Endometrial microvascular endothelial cells (primary cell): ENCODE measurements around the gene ARL4D. TPM values are rescaled to one million over a fixed set of nuclear protein-coding genes. Genes with fewer than 3 reads are reported as not detected.
"Not testable (repeated sequence)": the region's sequence is repeated elsewhere in the genome, so short reads cannot be mapped to it uniquely, and the experiment has no call there.

Experiments
- in situ Hi-C: cut with HindIII; loops from 2 replicates; pipeline ENCODE4 v1.10.0; 2017; ENCODE audit warnings: low sequenced_read_pairs, low pct_unique_long_range_greater_than_20kb; ENCODE audit errors: inconsistent ontology term
- total RNA-seq: library from RNA; depleted of rRNA; stranded (reverse); fragments of >200 nt; gene quantifications from one replicate; pipeline ENCODE4 v1.2.3, GENCODE V29; 2015; ENCODE audit errors: inconsistent ontology term

Gene ARL4D, protein sequence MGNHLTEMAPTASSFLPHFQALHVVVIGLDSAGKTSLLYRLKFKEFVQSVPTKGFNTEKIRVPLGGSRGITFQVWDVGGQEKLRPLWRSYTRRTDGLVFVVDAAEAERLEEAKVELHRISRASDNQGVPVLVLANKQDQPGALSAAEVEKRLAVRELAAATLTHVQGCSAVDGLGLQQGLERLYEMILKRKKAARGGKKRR
- 1.4 TPM for total RNA-seq

DNA sequence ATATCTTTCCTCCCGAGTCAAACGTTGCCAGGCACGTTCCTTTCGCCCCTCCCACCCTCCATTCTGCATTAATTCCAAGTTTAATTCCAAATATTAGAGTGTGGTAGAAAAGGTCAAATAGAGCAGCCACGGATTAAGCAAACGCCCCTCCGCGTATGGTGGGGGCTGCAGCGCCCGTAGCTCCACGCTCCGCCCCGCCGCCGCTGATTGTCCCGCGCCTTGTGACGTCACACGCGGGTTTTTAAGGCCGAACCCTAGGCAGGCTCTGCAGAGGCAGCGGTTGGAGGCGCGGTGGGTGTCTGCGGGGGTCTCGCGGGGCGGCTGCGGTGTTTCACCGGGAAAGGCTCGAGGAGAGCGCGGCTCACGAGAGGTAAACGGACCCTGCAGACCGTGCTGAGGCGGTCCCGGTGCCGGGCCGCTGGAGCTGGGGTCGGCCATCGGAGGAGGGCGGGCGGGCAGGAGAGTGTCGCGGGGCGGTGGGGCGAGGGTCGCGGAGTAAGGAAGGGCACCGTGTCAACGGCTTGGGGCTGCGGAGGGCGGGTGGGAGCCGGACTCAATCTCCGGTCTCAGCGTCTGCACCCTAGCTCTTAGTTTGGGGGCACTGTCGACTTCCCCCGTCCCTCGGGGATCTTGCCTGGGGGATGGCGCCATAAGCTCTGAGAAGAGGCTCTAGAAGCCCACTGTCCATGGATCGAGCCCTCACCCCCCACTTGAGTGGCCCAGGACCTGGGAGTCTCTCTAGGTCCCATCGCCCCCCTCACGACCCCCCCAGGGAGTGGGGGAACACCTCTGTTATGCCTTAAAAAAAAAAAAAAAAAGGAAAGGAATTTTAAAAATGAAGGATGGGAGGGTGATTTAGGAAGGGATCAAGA, at the start of gene ARL4D:
Gene ARL4D (plus strand): TSS at position 270 of the 872 bp plus-strand sequence. CDS start 740 bp downstream, outside the sequence.
- in situ Hi-C loops, result no loop called here

DNA sequence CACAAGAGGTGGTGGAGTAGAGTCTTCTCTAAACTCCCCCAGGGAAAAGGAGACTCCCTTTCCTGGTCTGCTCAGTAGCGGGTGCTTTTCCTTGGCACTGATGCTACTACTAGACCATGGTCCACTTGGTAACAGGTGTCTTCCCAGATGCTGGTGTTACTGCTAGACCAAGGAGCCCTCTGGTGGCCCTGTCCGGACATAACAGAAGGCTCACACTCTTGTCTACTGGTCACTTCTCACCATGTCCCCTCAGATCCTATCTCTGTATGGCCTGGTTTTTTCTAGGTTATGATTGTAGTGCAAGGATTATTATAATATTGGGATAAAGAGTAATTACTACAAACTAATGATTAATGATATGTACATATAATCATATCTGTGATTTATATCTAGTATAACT, 49.7 kb upstream of the ARL4D start:
- in situ Hi-C loops, result no loop called here

DNA sequence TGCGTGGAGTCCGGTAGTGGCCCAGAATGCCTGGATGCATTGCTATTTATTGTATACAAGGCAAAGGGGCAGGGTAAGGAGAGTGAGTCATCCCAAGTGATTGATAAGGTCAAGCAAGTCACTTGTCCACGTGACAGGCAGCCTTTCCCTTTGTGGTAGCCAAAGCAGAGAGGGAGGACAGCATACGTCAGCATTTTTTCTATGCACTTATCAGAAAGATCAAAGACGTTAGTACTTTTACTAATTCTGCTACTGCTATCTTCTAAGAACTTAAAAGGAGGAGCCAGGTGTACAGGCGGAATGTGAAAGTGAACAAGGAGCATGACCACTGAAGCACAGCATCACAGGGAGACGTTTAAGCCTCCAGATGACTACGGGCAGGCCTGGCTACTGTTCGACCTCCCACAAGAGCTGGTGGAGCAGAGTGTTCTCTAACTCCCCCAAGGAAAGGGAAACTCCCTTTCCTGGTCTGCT, 47.9 kb upstream of the ARL4D start:
- in situ Hi-C loops, result no loop called here

GRCh38 chr17:43351691-43352090, 47.1 kb upstream of the ARL4D start:
- in situ Hi-C loops, result no loop called here

DNA sequence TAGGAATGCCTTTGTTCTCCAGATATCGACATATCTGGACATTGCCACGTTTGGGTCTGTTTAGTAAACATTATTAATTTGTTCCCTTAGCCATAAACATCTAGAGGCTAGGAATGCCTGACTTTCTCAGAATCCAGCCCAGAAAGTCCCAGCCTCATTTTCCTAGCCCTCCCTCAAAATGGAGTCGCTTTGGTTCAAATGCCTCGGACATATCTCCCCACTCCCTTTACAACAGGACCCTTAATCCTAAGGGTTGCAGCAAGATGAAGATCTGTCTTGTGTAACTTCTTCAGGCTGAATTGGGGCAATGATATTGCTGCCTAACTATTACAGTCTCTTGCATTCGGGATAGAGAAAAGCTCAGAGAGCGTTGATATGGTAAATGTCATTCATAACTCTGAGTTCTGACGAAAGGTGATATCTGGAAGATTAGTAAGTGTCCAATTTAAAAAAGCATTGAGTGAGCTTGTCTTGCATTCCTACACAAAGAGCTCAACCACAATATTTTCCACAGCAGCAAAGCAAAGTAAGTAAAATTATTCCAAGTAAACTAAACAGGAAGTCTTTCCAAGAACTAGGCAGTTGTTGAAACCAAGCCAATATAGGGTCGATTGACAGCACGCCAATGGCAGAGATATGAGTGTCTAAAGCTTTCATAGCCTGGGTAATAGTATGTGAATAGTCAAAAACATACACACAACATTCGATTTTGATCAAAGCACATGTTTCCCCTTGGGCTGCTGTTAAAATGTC, 46.0 kb upstream of the ARL4D start:
- in situ Hi-C loops, result no loop called here

DNA sequence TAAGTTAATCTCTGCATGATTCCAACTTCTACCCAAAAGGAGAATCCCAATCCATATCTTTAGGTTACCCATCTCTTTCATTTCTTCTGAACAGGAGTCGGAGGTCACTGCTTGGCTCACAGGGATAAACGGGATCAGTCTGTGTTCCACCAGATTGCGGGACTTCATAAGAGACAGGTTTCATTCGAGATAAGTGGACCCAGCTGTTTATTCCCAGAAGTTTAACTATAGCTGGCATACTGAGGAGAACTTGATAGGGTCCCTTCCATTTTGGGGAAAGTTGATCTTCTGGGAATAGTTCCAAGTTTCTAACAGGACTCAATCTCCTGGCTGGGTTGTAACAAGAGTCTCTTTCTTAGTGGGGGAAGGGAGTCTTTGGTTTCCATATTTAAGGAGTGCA, 45.4 kb upstream of the ARL4D start:
- in situ Hi-C loops, result no loop called here

DNA sequence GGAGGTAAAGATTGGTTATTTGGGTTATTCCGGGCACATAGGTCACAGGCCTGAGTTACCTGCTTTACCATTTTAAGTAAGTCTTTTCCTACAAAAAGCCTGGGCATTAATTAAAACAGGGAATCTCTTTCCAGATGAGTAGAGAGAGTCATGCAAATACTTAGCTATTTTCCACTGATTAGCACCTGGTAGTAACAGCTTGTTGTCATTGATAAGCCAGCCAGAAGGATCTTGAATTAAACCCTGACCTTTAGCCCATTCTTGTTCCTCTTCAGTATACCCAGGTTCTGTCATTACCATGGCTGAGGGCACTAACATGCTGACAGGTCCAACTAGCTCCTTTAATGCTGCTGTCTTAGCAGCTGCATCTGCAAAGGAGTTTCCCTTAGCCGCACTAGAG, 44.4 kb upstream of the ARL4D start:
- in situ Hi-C loops, result no loop called here

DNA sequence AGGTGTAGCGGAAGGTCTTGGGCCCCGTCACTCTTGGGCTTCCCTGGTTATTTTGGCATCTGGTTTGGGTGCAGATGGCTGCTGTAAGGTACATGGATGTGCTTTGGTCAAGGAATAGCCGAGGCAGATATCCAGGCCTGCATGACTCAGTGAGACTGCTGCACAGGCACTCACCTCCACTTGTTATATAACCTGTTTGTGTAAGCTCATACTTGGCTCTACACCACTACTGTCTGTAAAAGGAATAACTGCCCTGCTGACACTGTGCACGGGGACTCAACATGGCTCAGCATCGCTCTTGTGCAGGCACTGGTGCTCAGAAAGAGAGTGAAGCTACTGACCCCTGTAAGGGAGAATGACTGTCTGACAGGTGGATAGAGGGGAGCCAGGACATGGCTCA, 42.3 kb upstream of the ARL4D start:
- in situ Hi-C loops, result no loop called here

GRCh38 chr17:43356999-43357398, 41.8 kb upstream of the ARL4D start:
- in situ Hi-C loops, result no loop called here

- in situ Hi-C loops, result no loop called here
These were observed 39.2 kb upstream of the ARL4D start for GRCh38 chr17:43359469-43360110.

DNA sequence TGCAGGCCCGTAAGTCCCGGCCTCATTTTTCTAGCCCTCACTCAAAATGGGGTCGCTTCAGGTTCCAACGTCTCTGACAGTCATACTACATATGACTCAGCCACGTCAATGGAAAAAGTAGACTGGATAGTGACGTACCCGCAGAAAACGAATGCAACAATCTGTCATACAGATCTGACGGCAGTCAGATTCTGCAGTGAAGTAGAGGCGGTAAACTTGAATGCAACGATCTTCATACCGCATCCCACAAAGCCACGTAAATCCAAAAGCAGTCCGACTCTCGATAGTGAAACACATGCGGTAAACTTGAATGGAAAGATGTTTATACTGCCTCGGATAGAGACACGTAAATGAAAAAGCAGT, 38.4 kb upstream of the ARL4D start:
- in situ Hi-C loops, result no loop called here

DNA sequence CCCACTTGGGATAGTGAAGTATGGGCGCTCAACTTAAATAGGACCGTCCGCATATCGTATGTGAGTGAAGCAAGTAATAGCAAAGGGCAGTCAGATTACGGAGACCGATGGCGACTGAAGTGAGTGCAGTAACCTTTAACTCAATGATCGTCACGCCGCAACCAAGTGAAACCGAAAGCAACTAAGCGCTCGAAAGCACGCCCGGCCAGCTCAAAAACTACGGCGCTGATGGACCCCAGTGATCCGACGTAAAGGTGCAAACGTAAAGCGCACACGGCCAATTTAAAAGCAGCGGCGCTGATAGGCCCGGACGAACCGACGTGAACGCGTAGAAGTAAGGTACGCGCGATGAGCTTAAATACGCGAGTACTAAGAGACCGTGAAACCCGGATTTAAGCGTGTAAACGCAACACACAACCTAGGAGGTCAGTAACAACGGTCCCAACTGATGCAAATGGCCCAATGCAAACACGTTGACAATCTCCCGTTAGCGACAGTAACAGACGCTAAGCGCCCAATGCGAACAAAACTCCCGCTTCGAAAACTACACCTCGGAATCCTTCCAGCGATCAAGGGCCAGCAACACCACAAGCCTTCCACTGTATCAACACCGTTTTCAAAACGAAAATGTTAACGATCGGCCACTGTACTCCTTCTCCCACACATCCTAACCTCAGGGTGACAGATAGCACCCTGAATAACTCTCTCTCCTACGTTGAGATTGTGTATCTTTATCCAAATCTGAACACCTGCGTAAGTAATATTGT, 37.9 kb upstream of the ARL4D start:
- in situ Hi-C loops, result no loop called here

DNA sequence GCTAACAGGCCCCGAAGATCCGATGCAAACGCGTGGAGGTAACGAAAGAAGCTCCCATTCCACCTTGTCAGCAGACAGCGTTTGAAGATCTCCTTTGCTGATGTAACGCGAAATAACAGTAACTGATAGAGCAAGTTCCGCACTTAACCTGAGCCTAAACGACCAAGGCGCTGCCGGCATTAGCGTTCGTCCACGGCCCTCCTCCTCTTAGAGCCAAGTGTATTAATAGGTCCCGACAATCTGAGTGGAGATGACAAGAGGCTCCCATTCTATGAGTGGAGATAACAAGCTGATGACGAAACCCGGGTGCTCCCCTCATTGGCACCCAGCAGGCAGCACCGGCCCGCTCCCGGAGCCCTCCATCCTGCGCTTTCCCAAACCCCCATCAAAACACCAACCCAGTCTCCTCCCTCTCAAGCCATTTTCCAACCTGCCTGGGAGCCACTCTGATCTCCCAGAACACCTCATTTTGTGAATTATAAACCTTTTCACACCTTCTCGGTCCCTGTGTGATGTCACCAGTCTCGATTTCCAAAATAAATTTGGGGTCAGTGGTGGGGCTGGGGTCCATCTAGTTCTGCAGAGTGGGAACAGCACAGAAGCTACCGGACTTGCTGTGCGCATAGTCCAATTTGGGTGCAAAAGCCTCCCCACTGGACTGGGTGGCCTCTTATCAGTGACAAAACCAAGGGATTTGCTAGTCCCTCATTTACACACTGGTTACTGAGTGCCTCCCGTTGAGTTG, 35.4 kb upstream of the ARL4D start:
- in situ Hi-C loops, result no loop called here

DNA sequence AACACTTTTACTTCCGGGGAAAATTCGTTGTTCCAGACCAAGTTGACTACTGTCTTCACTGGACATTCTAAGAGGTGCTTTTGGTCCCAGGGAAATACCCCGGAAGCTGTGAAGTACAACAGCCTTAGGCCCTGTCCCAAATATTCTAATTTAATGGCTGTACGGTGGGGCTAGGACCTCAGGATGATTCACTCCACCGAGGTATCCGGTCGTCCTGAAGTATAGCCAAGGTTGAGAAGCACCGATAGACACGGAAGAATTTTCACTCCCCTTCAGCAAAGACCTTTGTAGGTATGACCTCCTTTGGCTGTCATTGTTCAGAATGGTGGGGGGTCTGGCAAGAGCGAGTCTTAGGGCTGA, 34.9 kb upstream of the ARL4D start:
- in situ Hi-C loops, result no loop called here

DNA sequence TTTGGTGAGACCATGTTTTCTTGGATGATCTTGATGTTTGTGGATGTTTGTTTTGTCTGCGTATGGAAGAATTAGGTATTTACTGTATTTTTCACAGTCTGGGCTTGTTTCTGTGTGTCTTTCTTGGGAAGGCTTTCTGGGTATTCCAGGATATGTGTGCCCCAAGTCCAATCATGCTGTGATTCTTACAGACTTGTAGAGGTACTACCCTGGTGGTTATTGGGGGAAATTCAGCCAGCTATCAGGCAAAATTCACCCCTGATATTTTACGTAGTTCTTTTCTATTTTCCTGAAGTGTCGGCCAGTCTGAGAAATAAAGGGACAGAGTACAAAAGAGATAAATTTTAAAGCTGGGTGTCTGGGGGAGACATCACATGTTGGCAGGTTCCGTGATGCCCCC, 33.4 kb upstream of the ARL4D start:
- in situ Hi-C loops, result no loop called here

GRCh38 chr17:43365921-43366320, 32.9 kb upstream of the ARL4D start:
- in situ Hi-C loops, result not testable (repeated sequence)

DNA sequence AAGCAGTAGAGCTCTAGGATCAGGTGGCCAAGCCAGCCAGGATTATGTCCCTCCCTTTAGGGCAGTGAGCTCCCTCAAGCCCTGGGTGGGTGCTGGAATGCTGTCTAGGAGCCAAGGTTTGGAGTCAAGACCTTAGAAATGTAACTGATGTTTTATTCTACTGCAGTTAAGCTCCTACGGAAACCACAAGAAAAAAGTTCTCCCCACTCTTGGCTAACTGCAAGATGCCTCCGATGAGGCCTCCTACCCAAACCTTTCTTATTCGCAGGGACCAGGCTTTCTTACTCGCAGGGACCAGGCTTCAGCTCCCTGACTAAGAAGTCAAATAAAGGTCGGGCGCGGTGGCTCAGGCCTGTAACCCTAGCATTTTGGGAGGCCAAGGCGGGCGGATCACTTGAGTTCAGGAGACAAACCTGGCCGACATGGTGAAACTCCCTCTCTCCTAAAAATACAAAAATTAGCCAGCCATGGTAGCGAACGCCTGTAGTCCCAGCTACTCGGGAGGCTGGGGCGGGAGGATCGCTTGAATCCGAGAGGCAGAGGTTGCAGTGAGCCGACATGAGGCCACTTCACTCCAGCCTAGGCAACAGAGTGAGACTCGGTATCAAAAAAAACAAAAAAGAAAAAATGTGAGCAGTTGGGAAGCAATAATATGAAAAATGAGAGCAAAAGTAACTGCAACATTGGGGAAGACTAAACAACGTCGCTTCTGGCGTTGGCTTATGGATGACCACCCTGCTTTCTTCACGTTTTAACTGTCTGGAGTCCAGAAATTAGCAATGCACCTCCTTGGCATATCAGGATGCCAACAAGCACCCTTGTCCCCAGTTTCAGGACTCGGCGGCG, 31.7 kb upstream of the ARL4D start:
- in situ Hi-C loops, result no loop called here
